GM19023 (cell line): ENCODE measurements around the gene CHID1.

Experiments
- ATAC-seq: cut with Tn5 transposase; IDR thresholded peaks from one replicate; pipeline ENCODE4 v1.9.1; 2021; ENCODE audit warnings: mild to moderate bottlenecking, moderate library complexity; ENCODE audit not compliant: unreplicated experiment

CHID1 gene

DNA sequence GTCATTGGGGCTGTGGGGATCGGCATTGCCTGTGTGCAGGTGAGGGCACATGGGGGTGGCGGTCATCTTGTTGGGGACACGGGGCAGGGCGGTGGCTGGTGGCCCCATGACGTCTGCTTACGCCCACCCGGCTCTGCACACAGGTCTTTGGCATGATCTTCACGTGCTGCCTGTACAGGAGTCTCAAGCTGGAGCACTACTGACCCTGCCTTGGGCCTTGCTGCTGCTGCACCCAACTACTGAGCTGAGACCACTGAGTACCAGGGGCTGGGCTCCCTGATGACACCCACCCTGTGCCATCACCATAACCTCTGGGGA is 72.7 kb downstream of the CHID1 start:
- no peak for ATAC-seq

DNA sequence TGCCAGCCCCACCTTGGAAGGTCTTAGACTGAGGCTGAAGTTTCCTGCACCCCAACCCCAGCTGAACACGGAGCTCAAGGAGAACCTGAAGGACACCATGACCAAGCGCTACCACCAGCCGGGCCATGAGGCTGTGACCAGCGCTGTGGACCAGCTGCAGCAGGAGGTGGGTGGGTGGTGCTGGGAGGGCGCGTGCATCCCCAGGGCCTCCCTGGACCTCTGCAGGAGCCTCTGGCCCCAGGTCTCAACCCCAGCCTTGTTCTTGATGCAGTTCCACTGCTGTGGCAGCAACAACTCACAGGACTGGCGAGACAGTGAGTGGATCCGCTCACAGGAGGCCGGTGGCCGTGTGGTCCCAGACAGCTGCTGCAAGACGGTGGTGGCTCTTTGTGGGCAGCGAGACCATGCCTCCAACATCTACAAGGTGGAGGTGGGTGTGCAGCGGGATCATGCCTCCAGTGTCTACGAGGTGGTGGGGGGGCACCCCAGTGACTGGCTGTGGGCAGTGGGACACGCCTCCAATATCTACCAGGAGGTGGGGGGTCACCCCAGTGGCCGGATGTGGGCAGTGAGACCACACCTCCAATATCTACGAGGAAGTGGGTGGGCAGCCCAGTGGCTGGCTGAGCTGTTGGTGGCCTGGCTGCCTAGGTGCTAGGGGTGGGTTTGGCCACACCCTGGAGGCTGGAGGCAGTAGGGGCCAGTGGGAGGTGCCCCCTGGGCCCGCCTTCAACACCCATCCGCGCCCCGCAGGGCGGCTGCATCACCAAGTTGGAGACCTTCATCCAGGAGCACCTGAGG is 73.2 kb downstream of the CHID1 start:
- no peak for ATAC-seq

DNA sequence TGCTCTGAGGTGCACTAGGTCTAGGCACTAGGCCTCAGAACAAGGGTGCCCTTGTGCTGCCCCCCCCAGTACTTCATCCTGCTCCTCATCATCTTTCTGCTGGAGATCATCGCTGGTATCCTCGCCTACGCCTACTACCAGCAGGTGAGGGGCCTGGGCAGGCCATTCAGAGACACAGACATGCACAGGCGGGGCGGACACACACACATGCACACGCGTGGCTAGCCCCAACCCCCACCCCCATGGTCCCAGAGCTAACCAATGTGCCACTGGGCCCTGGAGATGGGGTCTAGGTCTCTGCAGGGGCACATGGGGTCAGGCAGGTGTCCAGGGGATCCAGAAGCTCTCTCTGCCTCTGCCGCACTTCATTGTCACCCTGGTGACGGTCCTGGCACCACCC is 73.9 kb downstream of the CHID1 start:
- ATAC-seq: no peak

DNA sequence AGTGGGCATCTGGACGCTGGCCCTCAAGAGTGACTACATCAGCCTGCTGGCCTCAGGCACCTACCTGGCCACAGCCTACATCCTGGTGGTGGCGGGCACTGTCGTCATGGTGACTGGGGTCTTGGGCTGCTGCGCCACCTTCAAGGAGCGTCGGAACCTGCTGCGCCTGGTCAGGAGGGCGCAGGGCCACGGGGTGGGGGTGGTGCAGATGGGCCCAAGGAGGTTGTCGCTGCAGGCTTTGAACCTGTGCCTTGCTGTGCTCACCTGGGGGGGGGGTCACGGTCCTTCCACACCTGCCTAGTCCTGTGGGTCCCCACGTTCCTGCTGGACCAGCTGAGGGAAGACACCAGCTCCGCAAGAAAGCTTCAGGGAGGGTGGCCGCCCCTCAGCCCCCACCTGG is 74.3 kb downstream of the CHID1 start:
- ATAC-seq: no peak

DNA sequence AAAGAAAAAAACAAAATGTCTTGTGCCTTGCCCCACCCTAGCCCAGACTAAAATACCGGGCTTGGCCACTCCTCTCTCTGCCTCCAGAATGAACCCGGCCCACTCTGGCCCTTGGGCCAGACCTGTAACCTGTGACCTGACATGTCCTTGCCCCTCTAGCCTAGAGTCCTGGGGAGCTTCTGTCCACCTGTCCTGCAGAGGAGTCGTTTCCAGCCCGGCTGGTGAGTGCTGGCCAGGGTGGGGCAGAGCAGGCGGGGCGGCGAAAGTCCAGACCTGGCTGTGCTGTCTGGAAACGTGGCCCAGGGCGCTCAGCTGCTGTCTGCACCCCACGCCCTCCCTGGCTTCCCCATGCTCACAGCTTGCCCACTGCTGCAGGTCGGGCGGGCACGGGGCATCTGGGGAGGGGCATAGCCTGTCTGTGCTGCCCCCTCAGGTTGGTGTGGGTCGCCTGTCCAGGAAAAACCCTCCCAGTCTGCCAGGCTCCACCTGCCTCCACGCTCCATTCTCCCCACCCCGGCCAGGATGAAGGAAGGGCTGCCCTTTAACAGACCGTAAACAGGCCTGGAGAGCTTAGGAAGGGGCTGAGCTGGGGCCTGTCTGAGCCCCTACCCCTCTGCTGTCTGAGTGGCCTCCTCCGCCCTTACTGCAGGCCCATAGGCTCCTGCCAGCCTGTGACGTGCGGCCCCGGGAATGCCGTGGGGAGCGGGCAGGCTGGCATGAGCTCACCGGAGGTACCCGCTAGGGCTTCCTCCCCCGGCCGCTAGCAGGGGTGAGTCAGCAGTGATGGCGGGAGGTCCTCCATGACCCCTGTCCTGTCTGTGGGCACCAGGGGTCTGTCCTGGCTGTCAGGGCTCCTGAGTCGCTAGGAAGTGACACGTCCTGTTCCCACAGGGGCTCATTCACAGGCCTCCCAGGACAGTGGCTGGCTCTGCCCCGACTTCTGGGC is 76.0 kb downstream of the CHID1 start:
- no peak for ATAC-seq

DNA sequence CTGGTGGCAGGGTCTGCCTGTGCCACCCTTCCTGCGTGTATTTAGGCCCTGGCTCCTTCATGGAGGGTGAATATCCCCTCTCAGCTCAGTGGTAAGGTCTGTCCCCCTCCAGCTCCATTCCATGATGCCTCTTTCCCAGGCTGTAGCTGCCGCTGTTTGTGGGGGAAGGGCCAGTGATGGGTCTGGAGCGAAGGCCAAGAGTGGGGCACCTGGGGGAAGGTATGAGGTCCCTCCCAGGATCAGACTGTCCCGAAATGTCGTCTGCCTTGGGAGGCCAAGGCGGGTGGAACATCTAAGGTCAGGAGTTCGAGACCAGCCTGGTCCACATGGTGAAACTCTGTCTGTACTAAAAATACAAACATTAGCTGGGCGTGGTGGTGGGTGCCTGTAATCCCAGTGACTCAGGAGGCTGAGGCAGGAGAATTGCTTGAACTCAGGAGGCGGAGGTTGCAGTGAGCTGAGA is 76.7 kb downstream of the CHID1 start:
- ATAC-seq: no peak

DNA sequence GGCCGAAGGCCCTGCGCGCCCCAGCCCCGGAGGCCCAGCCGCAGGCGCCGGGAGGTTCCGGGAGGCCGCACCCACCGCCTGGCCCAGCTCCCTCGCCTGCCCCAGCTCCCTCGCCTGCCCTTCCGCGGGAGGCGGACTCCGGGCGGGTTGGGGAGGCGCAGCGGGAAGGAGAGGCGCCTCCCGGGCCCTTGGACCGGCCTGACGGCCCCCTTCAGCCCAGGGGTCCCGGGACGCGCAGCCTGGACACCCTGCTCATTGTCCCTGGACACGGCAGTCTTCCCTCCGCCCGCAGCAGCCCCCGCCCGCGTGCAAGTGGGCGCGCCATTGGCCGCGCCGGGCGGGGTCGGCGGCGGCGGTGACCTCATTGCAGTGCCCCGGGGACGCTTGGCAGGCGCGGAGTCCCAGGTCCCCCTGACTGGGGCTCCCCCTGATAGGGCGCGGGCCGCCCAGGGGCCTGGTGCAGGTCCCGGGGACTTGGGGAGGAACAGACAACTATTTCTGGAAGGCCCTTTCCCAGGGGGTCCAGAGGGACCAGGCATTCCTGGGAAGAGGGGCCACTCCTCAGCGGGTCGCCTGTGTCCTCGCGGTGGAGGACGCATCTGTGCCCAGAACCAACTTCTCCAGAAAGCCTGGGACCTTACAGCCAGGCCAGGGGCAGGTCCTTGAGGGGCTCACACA is 77.4 kb downstream of the CHID1 start:
- ATAC-seq: peak; percentile 10

DNA sequence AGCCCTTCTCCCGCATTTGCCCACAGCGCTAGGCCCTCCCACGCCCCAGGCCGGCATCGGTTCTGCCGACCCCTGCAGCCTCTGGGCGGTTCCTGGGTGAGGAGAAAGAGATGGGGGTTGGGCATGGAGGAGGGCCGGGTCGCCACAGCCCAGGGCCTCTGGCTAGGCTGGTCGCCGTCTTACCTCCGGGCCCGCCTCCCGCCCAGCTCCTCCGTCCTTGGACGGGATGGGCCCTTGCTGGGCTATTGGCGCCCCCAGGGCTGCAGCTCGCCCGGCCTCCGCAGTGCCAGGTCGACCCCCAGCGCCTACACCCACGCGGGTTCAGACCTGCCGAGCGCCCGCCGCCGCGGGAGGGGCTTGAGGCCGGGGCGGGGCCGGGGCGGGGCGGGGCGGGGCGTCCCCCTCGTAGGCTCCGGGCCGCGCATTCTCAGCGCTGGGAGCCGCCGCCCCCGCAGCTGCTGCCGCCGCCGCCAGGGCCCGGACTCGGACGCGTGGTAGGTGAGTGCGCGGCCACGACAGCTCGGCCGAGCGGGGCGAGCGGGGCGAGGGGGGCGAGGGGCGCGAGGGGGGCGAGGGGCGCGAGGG is 78.0 kb downstream of the CHID1 start, which contains the start of gene CD151:
CD151 (plus strand) TSS at position 424 of the 585 bp plus-strand sequence. CDS start 3,118 bp downstream, outside the sequence.
- peak; percentile 51 for ATAC-seq

DNA sequence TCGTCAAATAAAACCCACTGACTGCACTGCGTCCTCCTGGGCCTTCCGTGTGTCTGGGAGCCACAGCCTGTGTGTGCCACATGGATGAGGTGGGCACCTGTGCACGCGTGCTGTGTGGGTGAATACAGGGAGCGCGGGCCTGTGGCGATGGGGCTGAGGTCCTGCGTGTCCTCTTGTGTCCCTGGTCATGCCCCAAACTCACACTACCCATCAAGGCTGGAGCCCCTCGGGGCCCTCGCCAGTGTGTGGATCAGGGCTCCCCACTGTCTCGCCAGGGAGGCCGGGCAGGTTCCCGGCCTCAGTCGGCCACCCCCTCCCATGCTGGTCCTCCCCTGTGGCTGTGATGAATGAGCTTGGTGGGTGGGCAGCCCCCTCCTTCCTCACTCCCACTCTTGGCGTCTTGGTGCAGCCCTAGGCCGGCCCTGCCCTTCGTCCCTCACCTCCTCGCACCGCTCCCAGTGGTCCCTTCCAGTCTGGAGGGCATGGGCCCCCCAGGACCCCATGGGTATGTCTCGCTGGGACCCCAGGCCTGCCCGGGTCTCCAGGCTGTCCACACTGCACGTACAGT is 78.6 kb downstream of the CHID1 start:
- ATAC-seq: no peak

DNA sequence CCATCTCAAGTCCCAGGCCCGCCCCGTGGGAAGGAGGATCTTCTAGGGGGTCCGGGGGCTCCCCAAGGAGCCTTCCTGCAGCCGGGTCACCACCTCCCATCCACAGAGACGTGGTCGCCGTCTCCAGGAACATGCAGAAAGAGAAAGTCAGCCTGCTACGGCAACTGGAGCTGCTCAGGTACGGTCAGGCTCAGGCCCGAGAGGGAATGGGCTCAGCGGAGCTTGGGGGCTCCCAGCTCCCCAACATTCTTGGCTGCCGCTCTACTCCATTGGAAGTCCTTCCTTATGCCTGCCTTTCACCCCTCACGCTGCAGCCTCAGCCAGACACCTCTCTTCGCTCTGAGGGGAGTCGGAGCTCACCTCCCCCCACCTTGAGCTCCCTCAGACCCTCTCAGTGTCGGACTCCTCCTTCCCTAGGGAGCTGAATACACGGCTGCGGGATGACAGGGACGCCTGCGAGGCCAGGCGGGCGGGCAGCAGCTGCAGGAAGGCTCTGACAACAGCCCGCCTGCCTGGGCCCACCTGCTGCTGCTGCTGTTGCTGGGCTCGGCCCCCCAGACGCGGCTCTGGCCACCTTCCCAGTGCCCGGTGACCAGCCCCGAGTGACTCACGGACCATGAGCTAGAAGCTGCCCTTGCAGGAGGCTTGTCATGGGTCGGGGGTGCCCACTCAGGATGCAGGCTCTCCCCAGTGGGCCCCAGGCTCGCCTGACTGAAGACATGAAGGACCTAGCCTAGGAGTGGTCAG is 79.3 kb downstream of the CHID1 start:
- no peak for ATAC-seq

DNA sequence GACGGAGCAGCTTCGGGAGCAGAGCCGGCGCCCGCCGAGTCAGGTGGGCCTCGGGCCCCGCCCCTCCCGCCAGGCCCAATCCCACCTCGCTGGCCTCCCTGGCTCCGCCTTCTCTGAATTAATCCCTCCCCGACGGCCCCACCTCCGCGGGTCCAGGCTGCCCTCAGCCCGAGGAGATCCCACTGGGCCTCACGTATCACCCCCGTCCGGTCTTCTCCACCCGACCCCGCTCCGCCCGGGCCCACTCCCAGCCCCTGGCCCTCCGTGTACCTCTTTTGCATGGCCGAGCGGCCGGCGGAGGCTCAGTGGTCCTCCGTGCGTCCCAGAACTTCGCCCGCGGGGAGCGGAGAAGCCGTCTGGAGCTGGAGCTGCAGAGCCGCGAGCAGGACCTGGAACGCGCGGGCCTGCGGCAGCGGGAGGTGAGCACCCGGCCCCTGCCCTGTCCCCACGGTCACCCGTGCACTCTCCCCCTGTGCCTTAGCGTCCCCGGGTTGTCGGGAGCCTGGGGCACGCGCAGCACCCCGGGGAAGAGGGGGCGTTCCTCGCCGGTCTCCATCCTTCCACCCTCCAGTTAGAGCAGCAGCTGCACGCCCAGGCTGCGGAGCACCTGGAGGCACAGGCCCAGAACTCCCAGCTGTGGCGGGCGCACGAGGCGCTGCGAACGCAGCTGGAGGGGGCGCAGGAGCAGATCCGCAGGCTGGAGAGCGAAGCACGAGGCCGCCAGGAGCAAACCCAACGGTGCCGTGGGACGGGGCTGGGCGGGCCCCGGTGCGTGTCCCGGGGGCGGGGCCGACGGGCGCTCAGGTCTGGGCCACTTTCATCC is 80.1 kb downstream of the CHID1 start:
- ATAC-seq: no peak

DNA sequence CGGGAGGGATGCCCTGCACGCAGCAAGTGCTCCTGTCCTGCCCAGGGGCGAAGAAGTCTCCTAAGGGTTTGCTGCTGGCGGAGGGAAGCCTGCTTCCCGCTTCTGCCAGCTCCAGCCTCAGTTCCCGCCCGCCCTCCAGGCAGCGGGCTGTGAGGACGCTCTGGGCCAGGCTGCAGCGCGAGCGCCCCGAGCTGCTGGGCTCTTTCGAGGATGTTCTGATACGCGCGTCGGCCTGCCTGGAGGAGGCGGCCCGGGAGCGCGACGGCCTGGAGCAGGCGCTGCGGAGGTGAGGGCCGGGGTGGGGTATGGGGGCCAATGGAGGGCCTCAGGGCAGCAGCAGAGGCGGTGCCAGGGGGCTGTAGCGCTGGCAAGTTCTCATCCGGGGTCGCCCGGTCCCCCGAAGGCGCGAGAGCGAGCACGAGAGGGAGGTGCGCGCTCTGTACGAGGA is 80.7 kb downstream of the CHID1 start:
- no peak for ATAC-seq

DNA sequence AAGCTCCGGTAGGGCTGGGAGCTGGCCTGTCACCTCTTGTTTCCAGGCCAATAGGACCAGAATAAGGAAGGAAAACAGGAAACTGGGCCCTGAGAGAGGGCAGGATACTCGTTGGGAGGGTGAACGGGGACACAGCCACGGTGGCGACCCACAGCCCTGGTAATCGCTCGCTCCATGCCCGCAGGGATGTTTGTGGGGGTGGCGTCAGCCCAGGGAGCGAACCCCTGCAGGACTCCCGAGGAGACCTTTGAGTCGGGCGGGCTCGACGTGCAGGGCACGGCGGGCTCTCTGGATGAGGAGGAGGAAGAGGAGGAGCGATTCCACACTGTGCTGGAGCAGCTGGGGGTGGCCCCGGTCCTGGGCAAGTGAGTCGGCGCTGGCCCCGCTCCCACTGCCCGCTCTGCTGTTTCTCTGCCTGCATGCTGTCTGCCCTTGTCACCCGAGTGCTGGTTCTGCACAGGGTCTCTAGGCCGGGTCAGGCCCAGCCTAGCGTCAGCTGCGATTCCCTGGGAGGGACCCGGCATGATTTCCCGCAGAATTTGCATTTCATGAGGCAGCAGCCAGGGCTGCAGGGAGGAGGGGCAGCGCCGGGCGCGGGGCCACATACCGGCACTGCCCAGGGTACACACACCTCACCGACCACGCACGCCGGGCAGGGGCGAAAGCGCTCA is 81.3 kb downstream of the CHID1 start:
- no peak for ATAC-seq

DNA sequence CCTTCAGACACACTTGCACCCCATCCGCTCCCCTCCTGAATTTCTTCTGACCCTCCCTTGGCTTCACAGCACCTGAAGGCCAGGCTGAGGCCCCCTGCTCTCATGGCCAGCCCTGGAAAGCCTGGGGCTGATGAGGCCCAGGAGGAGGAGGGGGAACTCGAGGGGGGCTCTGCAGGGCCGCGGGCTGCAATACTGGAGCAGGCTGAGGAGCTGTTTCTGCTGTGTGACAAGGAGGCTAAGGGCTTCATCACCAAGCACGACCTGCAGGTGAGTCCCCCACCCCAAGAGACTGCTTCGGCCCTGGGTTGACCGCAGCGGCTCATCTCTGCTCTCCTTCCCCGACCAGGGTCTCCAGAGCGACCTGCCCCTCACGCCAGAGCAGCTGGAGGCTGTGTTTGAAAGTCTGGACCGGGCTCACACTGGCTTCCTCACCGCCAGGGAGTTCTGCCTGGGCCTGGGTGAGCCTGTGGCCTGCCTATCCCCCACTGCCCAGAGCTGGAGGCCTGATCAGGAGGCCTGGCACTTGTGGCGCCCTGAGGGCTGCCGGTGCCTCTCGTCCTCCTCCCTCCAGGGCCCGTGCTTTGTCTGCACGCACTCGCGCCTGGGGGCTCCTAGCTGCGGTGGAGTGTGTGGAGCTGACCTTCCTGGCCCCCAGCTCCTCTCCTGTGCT is 82.0 kb downstream of the CHID1 start:
- no peak for ATAC-seq

DNA sequence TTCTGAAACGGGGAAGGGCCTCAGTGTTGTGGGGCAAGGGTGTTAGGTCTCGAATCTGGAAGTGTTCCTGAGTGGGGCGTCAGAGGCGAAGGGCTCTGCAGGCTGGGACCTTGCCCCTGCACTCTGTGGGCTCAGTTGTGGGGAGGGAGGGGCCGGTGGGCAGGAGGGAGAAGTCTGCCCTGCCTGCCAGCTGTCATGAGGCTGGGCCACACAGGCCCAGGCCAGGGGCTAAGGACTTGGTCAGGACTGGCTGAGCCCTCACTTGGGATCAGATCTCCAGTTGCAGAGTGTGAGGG is 82.8 kb downstream of the CHID1 start, which contains the start of gene CRACR2B:
CRACR2B (plus strand) TSS at position 23 of the 296 bp plus-strand sequence. CDS start 689 bp downstream, outside the sequence.
- no peak for ATAC-seq

DNA sequence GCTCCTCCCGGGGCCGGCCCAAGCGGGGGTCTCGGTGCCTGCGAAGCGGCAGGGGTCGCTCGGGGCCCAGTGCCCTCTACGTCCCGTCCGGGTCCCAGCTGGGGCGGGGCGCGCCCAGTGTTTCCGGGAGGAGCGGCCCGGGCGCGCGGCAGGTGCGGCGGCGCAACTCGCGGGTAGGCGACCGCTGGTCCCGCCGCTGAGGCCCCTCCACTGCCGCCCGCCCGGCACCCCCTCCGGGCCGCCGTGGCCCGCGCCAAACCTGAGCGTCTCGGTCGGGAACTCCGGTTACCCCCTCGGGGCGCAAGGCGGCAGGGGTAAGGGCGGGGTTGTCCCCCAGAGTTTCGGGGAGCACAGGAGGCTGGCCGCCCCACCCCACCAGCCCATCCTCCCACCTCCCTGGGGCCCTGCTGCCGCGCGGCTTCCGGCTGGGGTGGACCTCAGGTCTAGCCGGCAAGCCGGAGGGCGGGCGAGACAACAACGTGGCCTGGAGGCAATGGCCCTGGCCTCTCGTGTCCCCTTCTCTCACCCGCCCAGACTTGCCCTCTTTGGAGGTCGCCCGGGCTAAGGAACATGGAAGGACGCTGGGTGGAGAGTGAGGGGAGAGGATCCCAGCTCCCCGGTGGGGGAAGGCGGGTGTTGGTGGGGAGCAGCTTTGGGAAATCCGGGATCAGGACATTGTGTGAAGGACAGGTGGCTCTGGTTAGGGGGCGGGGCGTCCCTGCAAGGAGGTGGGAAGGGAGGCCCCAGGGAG is 83.3 kb downstream of the CHID1 start:
- ATAC-seq: no peak

DNA sequence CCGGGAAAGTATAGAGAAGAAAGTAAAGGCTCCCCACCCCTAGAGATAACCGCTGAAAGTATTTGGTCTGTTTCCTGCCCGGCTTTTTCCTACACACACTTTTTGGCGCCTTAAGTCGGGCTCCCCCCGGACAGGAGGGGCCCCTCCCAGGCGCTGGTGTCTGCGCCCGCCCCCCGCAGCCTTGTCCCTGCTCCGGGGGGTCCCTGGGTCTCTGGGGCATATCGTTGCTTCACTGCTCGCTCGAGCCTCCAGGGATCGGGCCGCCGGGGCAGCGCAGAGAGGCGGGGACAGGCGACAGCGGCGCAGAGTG is 83.8 kb downstream of the CHID1 start:
- no peak for ATAC-seq
